HepG2 (cell line): ENCODE measurements around the gene MADCAM1. TPM values are rescaled to one million over a fixed set of nuclear protein-coding genes. Genes with fewer than 3 reads are reported as not detected.

Source experiments
- CBX5 ChIP-seq: sonication (generic); formaldehyde crosslinking; IDR thresholded peaks from 2 replicates; pipeline ENCODE4 v1.4.0; 2020; ENCODE audit warnings: missing genetic modification reagents, borderline replicate concordance
- CHD4 ChIP-seq: fragments of 200-600 bp; sonication (generic); IDR thresholded peaks from 2 replicates; pipeline ENCODE4 v1.7.0; 2017; ENCODE audit warnings: mild to moderate bottlenecking, low read length, borderline replicate concordance
- FOXK1 ChIP-seq: sonication (generic); formaldehyde crosslinking; IDR thresholded peaks from 2 replicates; pipeline ENCODE4 v1.4.0; 2020; ENCODE audit warnings: low read depth, missing genetic modification reagents, borderline replicate concordance
- JUN ChIP-seq: sonication (generic); formaldehyde crosslinking; IDR thresholded peaks from 2 replicates; pipeline ENCODE4 v1.4.0; 2020; ENCODE audit warnings: mild to moderate bottlenecking, missing genetic modification reagents
- JUNB ChIP-seq: sonication (generic); formaldehyde crosslinking; IDR thresholded peaks from 2 replicates; pipeline ENCODE4 v1.8.0; 2022; ENCODE audit warnings: missing genetic modification reagents, mild to moderate bottlenecking, borderline replicate concordance
- KAT2B ChIP-seq: fragments of 150-350 bp; IDR thresholded peaks from 2 replicates; pipeline ENCODE4 v1.6.1; 2014; ENCODE audit warnings: low read depth, low read length, borderline replicate concordance
- KLF16 ChIP-seq, 2 experiments: sonication (generic) in 1 of 2; formaldehyde crosslinking in 1 of 2; IDR thresholded peaks; 2 replicates each; pipeline versions ENCODE4 v1.6.1 to v1.8.0; 2016 to 2023; ENCODE audit warnings: missing genetic modification reagents in 2 of 2, missing compliant biosample characterization in 1 of 2
- POLR2AphosphoS2 ChIP-seq: IDR thresholded peaks from 2 replicates; pipeline ENCODE4 v1.6.1; 2011; ENCODE audit warnings: low read depth, low read length, improper control_type of control experiment
- PREB ChIP-seq: sonication (generic); formaldehyde crosslinking; IDR thresholded peaks from 2 replicates; pipeline ENCODE4 v1.4.0; 2020; ENCODE audit warnings: missing genetic modification reagents
- SIN3A ChIP-seq: IDR thresholded peaks from 2 replicates; pipeline ENCODE4 v1.6.1; 2011; ENCODE audit warnings: low read depth, mild to moderate bottlenecking, control low read depth, low read length, borderline replicate concordance
- SP4 ChIP-seq: sonication (generic); formaldehyde crosslinking; IDR thresholded peaks from 2 replicates; pipeline ENCODE4 v1.8.1; 2023; ENCODE audit warnings: mild to moderate bottlenecking, missing genetic modification reagents
- STAG1 ChIP-seq: sonication (generic); formaldehyde crosslinking; IDR thresholded peaks from 2 replicates; pipeline ENCODE4 v1.4.0; 2020; ENCODE audit warnings: missing genetic modification reagents
- STAT6 ChIP-seq: sonication (generic); formaldehyde crosslinking; IDR thresholded peaks from 2 replicates; pipeline ENCODE4 v1.4.0; 2020; ENCODE audit warnings: missing genetic modification reagents, mild to moderate bottlenecking, borderline replicate concordance
- TBP ChIP-seq: sonication (generic); formaldehyde crosslinking; IDR thresholded peaks from 2 replicates; pipeline ENCODE4 v1.5.0; 2020; ENCODE audit warnings: missing genetic modification reagents
- THAP11 ChIP-seq: IDR thresholded peaks from 2 replicates; pipeline ENCODE4 v1.6.1; 2016; ENCODE audit warnings: missing biosample characterization, missing genetic modification reagents
- ZFY ChIP-seq: sonication (generic); formaldehyde crosslinking; IDR thresholded peaks from 2 replicates; pipeline ENCODE4 v1.4.0; 2020; ENCODE audit warnings: missing genetic modification reagents
- ZMYM2 ChIP-seq: sonication (generic); formaldehyde crosslinking; IDR thresholded peaks from 2 replicates; pipeline ENCODE4 v1.8.0; 2022; ENCODE audit warnings: mild to moderate bottlenecking, missing genetic modification reagents
- ZNF282 ChIP-seq: fragments of 450-650 bp; IDR thresholded peaks from 2 replicates; pipeline ENCODE4 v1.6.1; 2018; ENCODE audit not compliant: partially characterized antibody
- ZNF441 ChIP-seq: sonication (generic); formaldehyde crosslinking; IDR thresholded peaks from 2 replicates; pipeline ENCODE4 v1.7.0; 2021; ENCODE audit warnings: missing genetic modification reagents, borderline replicate concordance
- ZNF530 ChIP-seq: sonication (generic); formaldehyde crosslinking; IDR thresholded peaks from 2 replicates; pipeline ENCODE4 v1.5.0; 2020; ENCODE audit warnings: low read depth, mild to moderate bottlenecking, missing genetic modification reagents
- ZNF562 ChIP-seq: sonication (generic); formaldehyde crosslinking; IDR thresholded peaks from 2 replicates; pipeline ENCODE4 v1.8.0; 2022; ENCODE audit warnings: missing genetic modification reagents, borderline replicate concordance
- ZNF672 ChIP-seq: sonication (generic); formaldehyde crosslinking; IDR thresholded peaks from 2 replicates; pipeline ENCODE4 v1.8.1; 2022; ENCODE audit warnings: missing genetic modification reagents
- ZNF775 ChIP-seq: sonication (generic); formaldehyde crosslinking; IDR thresholded peaks from 2 replicates; pipeline ENCODE4 v1.4.0; 2020; ENCODE audit warnings: missing genetic modification reagents, mild to moderate bottlenecking, moderate library complexity, borderline replicate concordance
- polyA plus RNA-seq, 8 experiments: library from polyadenylated mRNA; depleted of rRNA in 3 of 8; stranded (reverse) in 7 of 8; unstranded in 1 of 8; fragments of >200 nt; fragmentation: Illumina TruSeq in 4 of 8; extraction: Trizol in 4 of 8; gene quantifications; 2 replicates each; pipeline versions ENCODE4 v1.2.1 to v1.2.3, GENCODE V29; 2011 to 2016; ENCODE audit warnings: low read depth in 4 of 8, missing spikeins in 1 of 8, mixed read lengths in 1 of 8; ENCODE audit not compliant: insufficient read depth in 1 of 8
- total RNA-seq, 5 experiments: library from RNA; depleted of rRNA; stranded (reverse); fragments of >200 nt; fragmentation: Illumina TruSeq; extraction: Trizol; gene quantifications; 2 replicates each; pipeline ENCODE4 v1.2.3, GENCODE V29; 2016; ENCODE audit warnings: low read depth in 1 of 5
- TF ChIP-seq, protein P1 (sequence below): IDR thresholded peaks from 2 replicates; pipeline ENCODE4 v1.6.1; 2016; ENCODE audit warnings: low read depth, borderline replicate concordance
- TF ChIP-seq, protein P2 (sequence below): sonication (generic); formaldehyde crosslinking; IDR thresholded peaks from 2 replicates; pipeline ENCODE4 v1.4.0; 2020; ENCODE audit warnings: missing genetic modification reagents

The MADCAM1 gene
- total and polyA plus RNA-seq, 2 of the 13 experiments (the other 11 are each of a cell fraction or from before 2014, with no cell fraction given): 0.29 to 0.33 TPM

GRCh38 chr19:482186-483041 lies 13.9 kb upstream of the MADCAM1 start (continued):
- TF ChIP-seq KAT2B (no peak), POLR2AphosphoS2 (no peak), SP4 (CRISPR knock-in tag) (no peak), ZNF562 (CRISPR knock-in tag) (no peak), SIN3A (no peak), ZFY (CRISPR knock-in tag) (no peak), STAT6 (CRISPR knock-in tag) (no peak), CHD4 (no peak), PREB (CRISPR knock-in tag) (no peak), THAP11 (CRISPR knock-in tag) (peak; percentile 43; the same call in 1 of the 2 replicates), ZMYM2 (0 out of 2 replicates have a peak, but pooled peaks have one; percentile 36), JUNB (no peak), JUN (CRISPR knock-in tag) (no peak), KLF16 (CRISPR knock-in tag; IDR thresholded peaks at IDR 0.05) (0 out of 4 replicates have a peak, but pooled peaks of 1 of the 2 experiments have one; percentile 55), FOXK1 (no peak), ZNF775 (CRISPR knock-in tag) (no peak), ZNF672 (no peak), TBP (CRISPR knock-in tag) (no peak), STAG1 (CRISPR knock-in tag) (peak; percentile 52), ZNF530 (CRISPR knock-in tag) (no peak), ZNF282 (no peak), CBX5 (CRISPR knock-in tag) (peak; percentile 39; the same call in 1 of the 2 replicates), ZNF441 (peak; percentile 52; the same call in 1 of the 2 replicates)
- TF ChIP-seq, protein P1, sequence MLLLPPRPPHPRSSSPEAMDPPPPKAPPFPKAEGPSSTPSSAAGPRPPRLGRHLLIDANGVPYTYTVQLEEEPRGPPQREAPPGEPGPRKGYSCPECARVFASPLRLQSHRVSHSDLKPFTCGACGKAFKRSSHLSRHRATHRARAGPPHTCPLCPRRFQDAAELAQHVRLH (CRISPR knock-in tag): peak; percentile 49; the same call in 1 of the 2 replicates
- TF ChIP-seq, protein P2, sequence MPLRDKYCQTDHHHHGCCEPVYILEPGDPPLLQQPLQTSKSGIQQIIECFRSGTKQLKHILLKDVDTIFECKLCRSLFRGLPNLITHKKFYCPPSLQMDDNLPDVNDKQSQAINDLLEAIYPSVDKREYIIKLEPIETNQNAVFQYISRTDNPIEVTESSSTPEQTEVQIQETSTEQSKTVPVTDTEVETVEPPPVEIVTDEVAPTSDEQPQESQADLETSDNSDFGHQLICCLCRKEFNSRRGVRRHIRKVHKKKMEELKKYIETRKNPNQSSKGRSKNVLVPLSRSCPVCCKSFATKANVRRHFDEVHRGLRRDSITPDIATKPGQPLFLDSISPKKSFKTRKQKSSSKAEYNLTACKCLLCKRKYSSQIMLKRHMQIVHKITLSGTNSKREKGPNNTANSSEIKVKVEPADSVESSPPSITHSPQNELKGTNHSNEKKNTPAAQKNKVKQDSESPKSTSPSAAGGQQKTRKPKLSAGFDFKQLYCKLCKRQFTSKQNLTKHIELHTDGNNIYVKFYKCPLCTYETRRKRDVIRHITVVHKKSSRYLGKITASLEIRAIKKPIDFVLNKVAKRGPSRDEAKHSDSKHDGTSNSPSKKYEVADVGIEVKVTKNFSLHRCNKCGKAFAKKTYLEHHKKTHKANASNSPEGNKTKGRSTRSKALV (CRISPR knock-in tag): no peak
